GM21381 (cell line): ENCODE data around the gene CCNY.
A peak's percentile ranks its signal among the peaks of the same experiment; 100 is the strongest.

Experiments used
- ATAC-seq: cut with Tn5 transposase; IDR thresholded peaks from one replicate; pipeline ENCODE4 v1.9.1; 2021; ENCODE audit warnings: mild to moderate bottlenecking, moderate library complexity; ENCODE audit not compliant: unreplicated experiment

Gene CCNY

DNA sequence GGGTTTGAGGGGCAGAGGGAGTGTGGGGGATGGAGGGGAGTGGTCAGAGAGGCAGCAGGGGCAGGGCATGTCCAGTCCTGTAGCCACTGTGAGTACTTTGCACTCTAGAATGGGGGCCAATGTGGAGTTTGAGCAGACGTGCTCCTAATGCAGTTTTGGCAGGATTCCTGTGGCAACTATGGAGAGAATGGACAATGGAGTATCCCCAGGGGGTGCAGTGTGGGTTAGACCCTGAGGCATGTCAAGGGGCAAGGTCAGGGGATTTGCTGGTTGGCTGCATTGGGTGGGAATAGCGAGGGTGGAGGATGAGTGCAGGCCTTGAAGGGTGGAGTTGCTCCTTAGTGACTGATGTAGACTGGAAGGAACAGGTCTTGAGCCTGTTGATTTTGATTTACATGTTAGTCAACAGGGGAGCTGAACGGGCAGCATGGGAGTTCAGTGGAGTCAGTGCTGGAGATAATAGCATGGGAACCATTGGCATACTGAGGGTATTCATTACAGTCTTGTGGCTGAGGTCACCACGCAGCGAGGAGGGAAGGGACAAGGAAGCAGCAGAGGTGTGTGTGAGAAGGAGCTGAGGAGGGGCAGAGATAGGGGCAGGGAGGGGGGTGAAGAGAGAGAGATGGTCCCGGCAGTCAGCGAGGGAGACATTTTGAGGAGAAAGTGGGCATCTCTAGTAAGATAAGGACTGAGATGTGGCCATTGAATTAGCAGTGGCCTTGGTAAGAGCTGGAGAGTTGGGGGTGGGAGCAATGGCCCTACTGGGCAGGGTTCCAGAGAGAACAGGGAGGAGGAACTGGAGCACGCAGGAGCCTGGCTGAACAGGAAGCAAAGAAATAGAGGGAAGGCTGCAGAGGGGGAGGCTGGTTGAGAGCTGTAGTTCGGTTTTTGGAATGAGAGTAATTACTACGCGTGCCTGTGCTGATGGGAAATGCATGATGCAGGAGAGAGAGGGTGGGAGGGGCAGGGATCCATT lies 112.7 kb downstream of the CCNY start:
- no peak for ATAC-seq

DNA sequence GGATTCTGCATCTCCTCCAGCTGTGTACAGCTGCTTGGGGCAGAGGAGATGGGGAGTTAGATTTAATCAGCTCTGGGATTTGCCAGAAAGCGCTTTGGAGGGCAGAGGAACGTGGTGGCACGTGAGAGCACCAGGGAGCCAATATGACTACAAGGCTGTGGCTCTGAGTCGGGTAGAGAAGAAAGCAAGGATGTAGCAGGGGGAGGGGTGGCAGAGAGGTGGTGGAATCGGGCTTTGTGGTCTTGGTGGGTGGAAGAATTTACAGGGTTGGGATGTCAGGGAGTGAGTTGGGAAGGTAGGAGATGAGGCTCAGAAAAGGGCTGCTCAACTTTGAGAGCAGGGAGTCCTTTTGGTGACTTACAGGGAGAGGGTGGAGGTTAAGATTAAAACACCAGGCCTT lies 113.6 kb downstream of the CCNY start:
- ATAC-seq: no peak

DNA sequence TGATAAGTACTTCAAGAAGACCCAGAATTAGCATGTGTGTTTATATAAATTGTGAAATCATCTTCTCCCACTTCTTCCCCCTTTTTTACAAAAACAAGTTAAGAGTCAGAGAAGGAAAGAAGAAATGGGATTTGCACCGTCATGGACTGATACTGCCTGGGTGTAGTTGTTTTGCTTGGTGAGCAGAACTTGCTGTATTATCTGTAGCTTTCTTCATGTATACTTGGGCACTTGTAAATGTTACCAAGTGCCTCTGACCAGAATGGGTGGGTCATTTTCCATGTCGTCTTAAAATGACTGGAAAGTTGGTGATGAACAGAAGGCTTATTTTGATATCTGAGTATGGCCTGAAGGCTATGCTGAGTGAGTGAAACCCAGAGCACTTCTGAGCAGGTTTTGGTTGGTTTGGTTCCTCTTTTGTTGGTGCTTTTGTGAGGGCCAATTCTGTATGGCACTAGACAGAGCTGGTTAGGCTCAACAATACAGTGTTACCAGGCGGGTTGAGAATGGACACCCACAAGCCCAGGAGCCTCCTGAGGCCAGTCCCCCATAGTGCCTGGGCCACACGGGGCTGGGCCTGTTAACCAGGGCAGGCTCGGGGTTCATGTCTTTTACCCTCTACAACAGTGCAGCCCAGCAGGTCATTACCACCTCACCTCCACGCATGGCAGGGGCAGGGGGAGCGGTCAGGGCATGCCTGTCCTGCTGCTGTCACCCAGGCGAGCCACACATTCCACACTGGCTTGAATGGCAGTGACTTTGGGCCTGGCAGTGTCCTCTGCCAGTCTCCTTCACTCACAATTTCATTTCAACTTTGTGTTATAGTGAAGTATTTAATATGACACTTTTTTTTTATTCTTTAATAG lies 115.1 kb downstream of the CCNY start:
- peak; percentile 99 for ATAC-seq

DNA sequence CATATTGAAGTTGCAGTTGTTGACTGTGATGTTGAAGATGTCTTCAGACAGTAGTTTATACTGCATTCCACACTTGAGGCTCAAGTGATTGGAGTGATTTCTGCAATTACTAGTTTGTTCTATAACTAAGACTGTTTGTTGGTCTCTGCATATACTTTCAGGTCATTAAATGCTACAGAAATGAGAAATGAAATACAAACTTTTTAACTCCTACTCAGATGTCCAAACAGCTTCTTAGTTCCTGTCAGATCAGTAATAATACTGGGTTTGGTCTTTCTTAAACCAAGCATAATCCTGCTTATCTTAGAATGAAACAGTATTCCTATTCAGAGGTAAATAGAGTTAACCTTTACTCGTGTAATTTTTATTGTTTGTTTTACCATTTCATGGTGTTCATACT lies 115.9 kb downstream of the CCNY start:
- no peak for ATAC-seq

DNA sequence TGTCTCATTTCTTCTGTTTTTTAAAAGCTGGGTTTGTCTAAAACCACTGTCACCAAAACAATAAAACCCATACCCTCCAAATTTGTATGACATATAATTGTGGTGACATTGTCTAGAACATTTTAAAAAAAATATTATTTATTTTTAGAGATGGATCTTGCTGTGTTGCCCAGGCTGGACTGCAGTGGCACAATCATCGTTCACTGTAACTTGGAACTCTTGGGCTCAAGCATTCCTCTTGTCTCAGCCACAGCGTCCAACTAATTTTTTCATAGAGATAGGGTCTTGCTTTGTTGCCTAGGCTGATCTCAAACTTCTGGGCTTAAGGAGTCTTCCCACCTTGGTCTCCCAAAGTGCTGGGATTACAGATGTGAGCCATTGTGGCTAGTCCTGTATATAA lies 116.5 kb downstream of the CCNY start:
- ATAC-seq: no peak

DNA sequence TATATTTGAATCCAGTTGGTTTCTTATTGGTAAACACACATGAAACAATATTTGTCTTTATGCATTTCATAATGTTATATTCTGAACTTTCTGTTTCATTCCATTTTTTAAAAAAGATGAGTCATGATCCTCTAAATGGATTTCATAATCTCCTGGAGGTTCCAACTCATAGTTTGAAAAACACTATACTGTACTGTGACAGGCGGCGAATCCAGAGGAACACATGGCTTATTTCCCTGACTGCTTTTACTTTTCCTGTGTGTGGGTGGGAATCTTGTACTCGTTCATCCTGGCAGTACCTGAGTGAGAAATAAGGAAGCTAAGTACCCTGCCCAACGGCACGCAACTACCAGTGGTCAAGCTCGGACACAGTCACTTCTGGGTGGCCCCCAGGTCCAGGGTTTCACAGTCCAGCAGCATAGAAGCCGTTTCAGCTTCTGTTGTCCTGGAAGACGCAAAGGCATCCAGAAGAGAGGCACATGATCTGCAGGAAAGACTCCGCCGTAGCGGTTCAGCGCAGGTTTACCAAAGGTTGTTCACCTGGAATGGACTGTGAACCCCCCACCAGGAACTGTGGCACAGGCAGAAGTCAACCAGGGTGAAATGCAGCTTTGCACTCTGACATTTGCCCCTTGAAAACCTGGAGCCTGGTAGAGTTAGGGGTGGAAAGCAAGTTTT lies 117.7 kb downstream of the CCNY start:
- ATAC-seq: no peak

DNA sequence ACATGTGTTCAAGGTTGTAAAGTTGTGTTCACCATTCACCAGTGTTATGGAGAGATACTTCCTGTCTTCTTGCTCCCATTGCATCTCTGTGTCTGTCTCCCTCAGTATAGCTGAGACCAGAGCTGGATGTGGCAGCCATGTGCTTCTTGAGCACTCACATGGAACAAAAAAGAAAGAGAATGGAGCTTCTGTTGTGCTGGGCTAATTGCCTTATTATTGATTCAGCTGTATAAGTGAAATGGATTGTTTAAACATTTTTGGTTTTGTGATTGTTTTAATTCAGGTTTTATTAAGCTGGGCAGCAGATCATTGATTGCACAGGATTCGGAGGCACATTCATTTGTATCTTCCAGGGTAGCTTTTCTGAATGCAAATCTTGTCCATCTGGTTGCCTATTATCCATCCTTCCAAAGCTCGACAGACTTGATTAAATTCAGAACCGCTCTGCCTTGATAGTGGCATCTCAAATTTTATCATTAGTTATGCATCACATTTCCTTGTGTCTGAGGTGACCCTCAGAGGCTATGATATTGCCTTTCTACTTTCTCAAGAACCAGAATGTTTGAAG lies 119.9 kb downstream of the CCNY start:
- no peak for ATAC-seq

DNA sequence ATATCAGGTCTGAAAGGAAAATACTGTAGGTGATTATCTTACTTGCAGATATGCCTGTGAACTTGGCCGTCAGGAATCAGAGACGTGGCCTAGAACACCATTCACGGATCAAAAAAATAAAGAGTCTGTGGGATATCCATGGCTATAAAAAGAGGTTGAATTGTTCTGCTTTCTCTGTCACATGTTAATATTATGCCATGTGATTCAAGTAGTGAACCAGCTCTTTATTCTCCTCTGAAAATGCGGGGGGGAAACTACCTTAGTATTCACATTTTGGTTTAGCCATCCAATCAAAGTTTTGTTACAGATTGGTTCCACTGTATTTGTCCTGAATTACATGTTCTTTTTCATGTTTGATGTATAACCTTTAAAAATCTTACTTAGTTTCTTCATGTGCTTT lies 120.5 kb downstream of the CCNY start:
- no peak for ATAC-seq

DNA sequence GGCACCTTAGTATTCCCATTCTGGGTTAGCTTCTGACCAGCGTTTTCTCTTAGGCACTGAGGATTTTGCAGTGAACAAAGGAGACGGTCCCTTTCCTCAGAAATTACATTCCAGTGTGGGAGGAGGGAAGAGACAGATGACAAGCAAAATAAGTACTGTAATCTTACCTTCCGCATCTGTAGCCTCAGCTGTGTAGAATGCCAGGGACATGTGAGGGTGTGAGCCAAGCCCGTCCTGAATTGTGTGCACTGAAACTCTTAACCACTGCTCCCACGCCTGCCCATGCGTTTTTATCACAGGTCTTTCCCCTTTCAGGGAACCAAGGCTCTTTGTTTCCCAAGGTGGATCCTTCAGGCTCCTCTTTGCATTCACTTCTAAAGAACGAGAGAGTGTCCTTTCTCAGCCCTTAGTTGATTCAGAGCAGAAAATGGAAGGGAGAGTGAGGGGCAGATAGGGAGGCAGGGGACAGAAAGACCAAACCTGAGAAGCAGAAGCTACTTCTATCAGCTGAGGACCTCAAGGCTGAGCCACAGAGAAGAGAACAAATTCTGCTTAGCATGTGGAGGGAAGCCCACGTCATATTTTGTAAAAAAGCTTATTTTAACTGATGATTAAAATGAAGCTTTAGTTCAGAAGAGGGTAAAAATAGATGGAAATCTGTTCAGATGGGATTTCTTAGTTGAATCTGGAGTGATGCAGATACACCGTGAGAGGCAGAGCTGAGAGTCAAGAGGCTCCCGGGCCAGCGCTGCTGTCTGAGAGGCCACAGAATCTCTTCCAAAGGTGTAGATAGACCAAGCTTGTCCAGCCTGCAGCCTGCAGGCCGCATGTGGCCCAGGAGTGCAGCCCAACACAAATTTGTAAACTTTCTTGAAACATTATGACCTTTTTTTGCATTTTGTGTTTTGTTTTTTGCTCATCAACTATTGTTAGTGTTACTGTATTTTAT lies 122.5 kb downstream of the CCNY start:
- no peak for ATAC-seq

DNA sequence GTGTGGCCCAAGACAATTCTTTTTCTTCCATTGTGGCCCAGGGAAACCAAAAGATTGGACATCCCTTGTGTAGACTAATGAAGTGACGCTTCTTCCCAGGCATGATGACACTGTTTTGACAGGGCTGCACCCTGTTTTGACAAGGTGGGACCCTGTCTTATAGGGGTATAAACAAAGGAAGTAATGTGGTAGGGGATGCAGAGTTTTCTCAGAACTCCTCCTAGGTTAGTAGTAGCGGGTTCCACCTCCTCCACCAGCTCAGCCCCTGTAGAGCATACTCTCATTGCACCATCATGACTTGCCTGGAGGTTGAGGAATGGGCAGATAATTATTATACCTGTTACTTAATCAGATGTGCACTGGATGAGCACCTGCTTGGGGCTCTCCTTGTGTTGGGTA lies 123.1 kb downstream of the CCNY start:
- ATAC-seq: no peak

DNA sequence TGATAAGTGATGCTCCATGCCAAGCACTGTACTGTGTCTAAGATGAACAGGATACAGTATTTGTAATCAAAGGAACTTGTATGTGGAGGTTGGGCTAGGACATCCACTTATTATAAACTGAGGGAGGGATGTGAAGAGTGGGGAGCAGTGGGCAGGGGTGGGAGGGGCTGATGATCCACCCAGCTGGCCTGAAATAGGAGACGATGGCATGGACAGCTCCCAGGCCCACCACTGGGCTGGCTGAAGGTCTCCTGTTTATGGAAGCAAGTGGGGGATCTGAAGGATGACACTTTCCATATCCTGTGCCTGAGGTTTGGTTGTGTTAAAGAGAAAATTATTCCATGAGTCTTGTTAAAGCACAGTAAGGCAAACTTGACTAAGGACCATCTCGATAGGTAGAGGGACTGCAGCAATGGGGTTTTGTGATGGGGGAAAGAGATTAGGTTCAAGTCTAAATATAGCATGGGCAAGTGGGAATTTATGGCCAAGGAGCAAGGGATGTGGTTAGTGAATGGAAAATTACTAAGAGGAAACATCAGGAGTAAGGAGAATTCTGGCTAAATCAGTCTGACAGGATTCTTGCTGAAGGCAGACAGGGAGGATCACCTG lies 124.6 kb downstream of the CCNY start:
- ATAC-seq: no peak

DNA sequence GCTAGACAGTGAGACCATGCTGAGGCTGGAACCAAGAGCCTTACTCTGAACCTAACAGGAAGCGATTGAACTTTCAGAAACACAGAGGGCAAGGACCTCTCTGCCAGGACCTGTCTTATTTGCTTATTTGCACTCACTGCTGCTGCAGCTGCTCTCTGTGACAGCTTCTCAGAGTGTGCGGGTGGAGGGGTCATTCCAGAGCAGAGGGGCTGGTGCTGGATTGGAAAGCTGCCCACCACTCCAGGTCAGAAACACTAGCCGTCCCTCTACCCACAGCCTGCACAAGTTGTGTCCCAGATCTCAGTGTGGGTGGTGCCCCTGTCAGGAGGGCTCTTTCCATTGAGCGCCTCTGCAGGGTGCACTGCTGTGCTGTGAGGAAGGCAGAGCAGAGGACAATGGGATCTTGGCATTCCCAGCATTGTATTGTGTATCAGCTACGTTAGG lies 126.2 kb downstream of the CCNY start:
- peak; percentile 93 for ATAC-seq

DNA sequence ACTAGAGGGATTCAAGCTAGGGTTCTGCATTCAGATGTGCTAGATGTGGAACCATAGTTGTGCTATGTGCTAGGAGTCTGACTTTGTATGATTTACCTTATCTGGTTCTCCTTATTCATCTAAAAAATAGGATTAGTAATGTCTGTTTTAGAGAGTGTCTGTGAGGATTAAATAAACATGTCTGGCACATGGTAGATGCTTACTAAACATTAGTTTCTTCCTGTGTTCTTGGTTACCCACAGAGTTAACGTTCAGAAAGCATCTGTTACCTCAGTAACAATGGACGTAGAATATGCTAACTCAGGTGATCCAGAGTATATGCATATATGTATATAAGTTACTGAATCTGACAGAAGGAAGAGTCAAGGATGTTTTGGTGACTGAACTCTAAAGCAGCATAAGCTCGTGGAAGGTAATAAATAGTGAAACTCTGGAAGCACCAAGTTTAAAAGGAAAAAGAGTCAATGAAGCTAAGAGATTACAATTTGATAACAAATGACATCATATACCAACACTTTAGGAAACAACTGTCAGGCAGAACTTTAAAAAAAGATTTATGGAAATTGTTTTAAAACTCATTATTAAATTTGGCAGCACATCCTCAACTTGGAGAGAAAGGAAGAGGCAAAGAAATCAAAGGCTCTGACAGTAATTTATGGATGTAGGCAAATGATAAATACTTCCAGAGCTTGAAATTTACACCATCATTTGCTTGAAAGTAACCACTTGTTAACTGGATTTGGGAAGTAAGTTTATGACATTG lies 127.0 kb downstream of the CCNY start:
- no peak for ATAC-seq

DNA sequence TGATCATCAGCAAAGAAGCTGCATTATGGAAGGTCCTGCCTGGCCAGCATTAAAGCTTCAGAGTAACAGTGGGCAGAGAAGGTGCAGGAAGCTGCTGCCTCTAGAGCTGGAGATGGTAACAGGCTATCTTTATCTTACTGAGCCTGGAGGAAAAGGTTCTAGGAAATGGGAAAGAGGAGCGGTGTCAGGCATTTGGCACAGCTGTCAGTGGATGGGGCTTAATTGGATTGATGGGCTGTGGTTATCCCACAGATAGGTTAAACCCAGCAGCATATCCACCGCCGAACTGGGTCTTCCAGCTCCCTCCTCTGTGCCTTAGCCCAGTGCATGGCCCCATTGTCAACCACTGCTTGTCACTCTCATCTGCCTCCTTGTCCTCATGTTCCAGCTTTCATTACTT lies 127.6 kb downstream of the CCNY start:
- no peak for ATAC-seq

DNA sequence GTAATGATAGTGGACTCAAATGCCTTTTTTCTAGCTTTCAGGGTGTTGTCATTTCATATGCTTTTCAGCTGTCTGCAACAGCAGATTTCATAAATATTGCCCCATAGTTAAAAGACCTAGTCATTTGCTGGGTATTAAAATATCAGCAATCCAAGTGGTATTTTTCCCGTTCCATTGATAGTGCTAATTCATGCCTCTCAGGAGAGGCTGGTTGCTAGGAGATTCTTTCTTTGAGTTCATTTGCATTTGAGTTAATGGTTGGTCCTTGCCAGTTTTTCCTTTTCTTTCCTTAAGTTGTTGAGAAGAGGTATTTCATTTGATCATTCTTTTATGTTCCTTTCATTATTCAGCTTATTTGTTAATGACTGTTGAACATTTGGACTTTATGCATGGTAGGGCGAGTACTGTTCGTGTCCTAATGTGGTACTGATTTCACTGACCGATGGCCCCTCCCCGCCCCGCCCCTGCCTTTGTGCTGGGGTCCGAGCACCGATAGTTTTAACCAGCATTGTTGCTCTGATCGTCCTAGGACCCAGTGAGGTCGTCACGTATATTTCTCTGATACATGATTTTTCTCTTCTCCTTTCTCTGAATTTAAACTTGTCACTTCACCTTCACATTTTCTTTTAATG lies 128.6 kb downstream of the CCNY start:
- ATAC-seq: no peak

DNA sequence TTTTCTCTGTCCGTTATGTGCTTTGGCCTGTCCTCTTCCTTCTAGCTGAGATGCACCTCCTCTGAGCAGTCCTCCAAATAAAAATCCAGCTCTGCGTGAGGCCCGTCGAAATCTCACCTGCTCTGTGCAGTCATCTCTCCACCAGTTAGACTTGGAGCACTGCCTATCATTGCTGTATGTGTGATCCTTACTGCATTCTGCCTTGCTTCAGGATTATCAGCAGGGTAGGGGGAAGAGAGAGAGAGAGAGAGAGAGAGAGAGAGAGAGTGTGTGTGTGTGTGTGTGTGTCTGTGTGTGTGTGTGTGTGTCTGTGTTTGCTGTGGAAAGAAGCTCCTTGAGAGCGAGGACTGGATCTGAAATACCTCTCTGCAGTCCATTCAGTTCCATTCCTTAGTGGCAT lies 129.4 kb downstream of the CCNY start:
- ATAC-seq: no peak

DNA sequence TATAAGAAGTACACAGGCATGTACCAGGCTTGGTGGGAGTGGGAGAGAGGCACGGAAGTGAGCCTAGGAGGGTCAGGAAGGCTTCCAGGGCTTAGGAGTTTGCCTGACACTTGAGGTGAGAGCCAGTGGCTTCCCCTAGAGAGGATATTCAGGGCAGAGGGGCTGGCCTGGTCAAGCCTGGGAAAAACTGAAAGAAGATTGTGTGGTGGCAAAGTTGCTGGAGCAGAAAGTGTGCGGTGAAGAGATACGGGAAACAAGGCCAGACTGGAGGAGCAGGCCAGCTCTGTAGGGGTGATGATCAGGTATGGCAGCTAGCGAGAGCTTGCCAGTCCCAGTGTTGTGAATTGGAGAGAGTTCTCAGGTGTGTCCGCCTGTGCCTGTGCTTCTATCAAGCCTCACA lies 129.9 kb downstream of the CCNY start:
- no peak for ATAC-seq

DNA sequence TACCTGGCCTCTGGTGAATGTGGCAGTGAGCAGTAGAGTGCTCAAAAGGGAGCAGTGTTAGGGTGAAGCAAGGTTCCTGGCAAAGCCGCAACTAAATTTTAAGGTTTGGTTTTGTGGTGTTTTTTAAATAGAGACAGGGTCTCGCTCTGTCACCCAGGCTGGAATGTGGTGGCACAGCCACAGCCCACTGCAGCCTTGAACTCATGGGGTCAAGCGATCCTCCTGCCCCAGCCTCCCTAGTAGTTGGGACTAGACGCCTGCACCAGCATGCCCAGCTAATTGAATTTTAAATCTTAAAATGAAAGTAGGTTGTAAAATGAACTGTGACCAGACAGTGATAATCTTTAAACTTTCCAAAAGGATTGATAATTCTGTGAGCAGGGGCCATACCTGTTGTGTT lies 130.4 kb downstream of the CCNY start:
- no peak for ATAC-seq
